ENCODE data around the gene MON2. TPM values are rescaled to one million over a fixed set of nuclear protein-coding genes. Genes with fewer than 3 reads are reported as not detected.

MON2 gene
- total and polyA plus RNA-seq, 12 donors: 5.0 to 25.3 (median 18.5) TPM

DNA sequence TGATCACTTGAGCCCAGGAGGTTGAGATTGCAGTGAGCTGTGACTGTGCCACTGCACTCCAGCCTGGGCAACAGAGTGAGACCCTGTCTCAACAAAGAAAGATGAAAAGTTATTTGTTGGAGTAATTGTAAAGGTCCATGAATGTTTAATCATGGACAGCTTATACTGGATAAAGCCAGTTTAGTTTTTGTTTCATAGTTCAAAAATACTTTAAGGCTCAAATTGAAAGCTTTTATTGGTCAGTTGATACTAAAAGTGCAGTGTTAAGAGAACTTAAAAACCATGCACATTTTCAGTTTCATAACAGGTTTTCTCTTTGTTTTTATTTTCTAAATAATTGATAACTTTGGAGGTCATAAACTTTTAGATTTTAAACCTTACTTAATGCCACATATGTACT lies 108.4 kb downstream of the MON2 start:
- TF ChIP-seq, protein P1, sequence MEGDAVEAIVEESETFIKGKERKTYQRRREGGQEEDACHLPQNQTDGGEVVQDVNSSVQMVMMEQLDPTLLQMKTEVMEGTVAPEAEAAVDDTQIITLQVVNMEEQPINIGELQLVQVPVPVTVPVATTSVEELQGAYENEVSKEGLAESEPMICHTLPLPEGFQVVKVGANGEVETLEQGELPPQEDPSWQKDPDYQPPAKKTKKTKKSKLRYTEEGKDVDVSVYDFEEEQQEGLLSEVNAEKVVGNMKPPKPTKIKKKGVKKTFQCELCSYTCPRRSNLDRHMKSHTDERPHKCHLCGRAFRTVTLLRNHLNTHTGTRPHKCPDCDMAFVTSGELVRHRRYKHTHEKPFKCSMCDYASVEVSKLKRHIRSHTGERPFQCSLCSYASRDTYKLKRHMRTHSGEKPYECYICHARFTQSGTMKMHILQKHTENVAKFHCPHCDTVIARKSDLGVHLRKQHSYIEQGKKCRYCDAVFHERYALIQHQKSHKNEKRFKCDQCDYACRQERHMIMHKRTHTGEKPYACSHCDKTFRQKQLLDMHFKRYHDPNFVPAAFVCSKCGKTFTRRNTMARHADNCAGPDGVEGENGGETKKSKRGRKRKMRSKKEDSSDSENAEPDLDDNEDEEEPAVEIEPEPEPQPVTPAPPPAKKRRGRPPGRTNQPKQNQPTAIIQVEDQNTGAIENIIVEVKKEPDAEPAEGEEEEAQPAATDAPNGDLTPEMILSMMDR (IDR thresholded peaks at IDR 0.05): no peak
- intact Hi-C loops (cut with DNase I): loop anchor here in 2 of 10 donors (10.0 kb wide), 2 partner anchors 140 to 490 kb away; no protein-coding TSS in a partner anchor
- H3K4me3 ChIP-seq: no peak overlapping the region
- no peak for ATAC-seq
- H3K27me3 ChIP-seq: no peaks in the 10 kb centered on the region
- no peaks in the 10 kb centered on the region for H3K4me1 ChIP-seq
- peaks cover 0 to 90% (median 11%) of the 10 kb centered on the region in 9 donors for H3K36me3 ChIP-seq
- H3K9me3 ChIP-seq: no peaks in the 10 kb centered on the region
- no peak for DNase-seq
- H3K27ac ChIP-seq: no peak overlapping the region

DNA sequence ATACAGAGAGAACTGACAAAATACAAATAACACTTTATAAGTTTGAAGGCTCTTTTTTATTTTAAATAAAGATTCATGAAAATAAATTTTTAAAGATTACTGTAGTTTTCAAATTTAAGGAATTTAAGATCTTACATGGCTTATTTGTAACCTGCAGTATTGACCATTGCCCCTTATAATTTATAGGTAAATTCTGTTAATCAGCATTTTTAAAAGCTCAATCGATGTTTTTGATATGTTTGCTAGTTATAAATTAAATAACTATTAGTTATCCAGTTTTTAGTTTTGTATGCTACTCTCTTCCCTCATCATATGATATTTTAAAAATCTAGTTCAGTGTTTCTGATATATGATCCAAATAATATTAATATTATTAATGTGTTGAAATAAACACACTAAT lies 109.9 kb downstream of the MON2 start:
- DNase-seq: no peak
- Histone ChIP-seq H3K27ac (no peak overlapping the region), H3K27me3 (no peaks in the 10 kb centered on the region), H3K9me3 (no peaks in the 10 kb centered on the region), H3K4me1 (peaks cover 0 to 2% (median 0%) of the 10 kb centered on the region in 9 donors), H3K36me3 (peaks cover 0 to 82% (median 10%) of the 10 kb centered on the region in 9 donors), H3K4me3 (no peak overlapping the region)
- TF ChIP-seq, protein P1 (IDR thresholded peaks at IDR 0.05): no peak
- 93 to 98% methylated on average over 1 of the region's 1 CpG for WGBS, 2 donors
- no peak for ATAC-seq
- intact Hi-C loops (cut with DNase I): loop anchor here in 2 of 10 donors (10.0 kb wide), 2 partner anchors 142 to 488 kb away; no protein-coding TSS in a partner anchor

DNA sequence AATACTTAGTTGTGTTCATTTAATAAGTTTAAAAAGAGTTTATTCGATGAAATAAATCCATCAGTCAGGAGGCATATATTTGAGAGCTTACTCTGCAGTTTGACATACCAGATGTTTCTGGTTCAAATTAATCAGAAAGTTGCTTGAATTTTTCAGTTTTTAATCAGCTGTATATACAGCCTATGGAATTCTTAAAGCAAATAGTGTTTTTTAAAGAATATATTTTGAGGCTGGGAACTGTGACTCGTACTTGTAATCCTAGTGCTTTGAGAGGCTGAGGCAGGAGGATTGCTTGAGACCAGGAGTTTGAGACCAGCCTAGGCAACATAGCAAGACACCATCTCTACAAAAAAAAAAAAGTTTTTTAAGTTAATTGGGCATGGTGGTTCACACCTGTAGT lies 112.1 kb downstream of the MON2 start:
- WGBS, 2 donors: 96 to 97% methylated on average over 2 of the region's 2 CpGs
- intact Hi-C loops (cut with DNase I): loop anchor here in 2 of 10 donors (10.0 kb wide), 2 partner anchors 144 to 486 kb away; no protein-coding TSS in a partner anchor
- TF ChIP-seq, protein P1 (IDR thresholded peaks at IDR 0.05): no peak
- Histone ChIP-seq H3K27ac (no peak overlapping the region), H3K4me1 (peaks cover 0 to 9% (median 0%) of the 10 kb centered on the region in 9 donors), H3K27me3 (no peaks in the 10 kb centered on the region), H3K36me3 (peaks cover 0 to 63% (median 5%) of the 10 kb centered on the region in 9 donors), H3K9me3 (no peaks in the 10 kb centered on the region), H3K4me3 (no peak overlapping the region)
- ATAC-seq (no peak), DNase-seq (no peak)

DNA sequence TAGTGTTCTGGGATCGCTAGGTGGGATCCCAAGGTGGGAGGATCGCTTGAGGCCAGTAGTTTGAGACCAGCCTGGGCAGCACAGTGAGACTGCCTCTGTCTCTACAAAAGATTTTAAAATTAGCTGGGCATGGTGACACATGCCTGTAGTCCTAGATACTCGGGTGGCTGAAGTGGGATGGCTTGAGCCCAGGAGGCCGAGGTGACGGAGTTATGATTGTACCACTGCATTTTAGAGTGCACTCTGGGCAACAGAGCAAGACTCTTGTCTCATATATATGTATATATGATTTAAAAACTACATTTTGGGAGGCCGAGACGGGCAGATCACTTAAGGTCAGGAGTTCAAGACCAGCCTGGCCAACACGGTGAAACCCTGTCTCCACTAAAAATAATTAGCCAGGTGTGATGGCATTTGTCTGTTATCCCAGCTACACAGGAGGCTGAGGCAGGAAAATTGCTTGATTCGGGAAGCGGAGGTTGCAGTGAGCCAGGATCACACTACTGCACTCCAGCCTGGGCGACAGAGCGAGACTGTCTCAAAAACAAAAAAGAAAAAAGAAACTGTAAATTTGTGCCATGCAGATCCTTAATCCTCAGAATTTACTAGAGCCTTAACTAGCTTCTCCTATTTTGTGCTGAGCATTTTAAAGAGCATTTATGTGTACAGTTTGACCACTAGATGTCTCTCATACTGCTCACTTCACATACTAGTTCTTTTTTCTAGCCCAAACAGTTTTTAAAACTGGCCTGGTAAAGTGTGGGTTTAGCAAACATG lies 114.8 kb downstream of the MON2 start:
- peak; percentile 4 to 31 for DNase-seq
- Histone ChIP-seq H3K4me1 (peaks cover 0 to 9% (median 0%) of the 10 kb centered on the region in 9 donors), H3K36me3 (peaks cover 0 to 58% (median 13%) of the 10 kb centered on the region in 9 donors), H3K4me3 (no peak overlapping the region), H3K9me3 (no peaks in the 10 kb centered on the region), H3K27ac (peak overlapping the region in 2 of 10 donors; percentile 13 to 37), H3K27me3 (no peaks in the 10 kb centered on the region)
- WGBS, 2 donors: 71 to 75% methylated on average over 12 of the region's 12 CpGs
- peak; percentile 69 to 92 (median 86) for ATAC-seq
- intact Hi-C loops (cut with DNase I): loop anchor here (1.0 to 5.0 kb wide), 7 partner anchors 211 to 221 kb away; no protein-coding TSS in a partner anchor
- TF ChIP-seq, protein P1 (IDR thresholded peaks at IDR 0.05): peak; percentile 38 to 82 (median 73)

All from heart right ventricle (tissue), 16 donors.